ENCODE data around the gene STAC3. TPM values are rescaled to one million over a fixed set of nuclear protein-coding genes. Genes with fewer than 3 reads are reported as not detected.

The STAC3 gene
- total RNA-seq, 2 donors from 2014 or later: 1.2 to 2.8 TPM

DNA sequence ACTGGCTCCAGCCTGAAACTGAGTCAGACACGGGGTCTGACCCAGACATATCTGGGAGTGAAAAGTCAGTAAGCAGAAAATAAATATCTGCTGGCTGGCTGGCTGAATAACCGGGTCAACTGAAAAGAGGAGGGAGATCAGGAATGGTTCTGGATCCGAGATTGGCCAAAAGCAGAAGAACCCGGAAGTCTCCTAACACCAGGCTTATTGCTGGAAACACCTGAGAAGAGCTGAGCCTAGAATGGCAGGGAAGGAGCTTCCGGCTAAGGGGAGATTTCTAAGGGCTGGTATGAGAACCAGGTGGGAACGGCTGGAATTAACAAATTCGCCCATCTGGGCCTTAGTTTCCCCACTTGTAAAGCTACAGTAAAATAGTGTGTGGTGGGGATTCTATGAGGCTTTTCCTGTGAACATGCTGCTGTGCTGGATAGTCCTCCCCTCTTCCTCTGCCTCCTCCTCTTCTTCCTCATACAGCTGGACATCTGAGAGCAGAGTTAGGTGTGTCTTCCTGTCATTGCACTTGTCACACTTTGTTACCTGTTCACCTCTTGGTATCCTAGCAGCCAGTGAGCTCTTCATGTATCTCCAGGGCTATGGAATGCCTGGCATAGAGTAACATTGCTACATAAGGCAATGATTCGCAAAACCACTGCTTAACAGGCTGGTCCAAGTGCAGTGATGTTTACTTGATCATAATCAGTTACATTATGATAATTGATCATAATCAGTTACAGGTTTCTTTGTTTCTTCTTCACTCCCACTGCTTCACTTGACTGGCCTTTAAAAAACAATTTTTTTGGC lies 23.5 kb downstream of the STAC3 start:
- intact Hi-C loops (cut with DNase I): no loop called here
- no peak for DNase-seq (ENCODE audit: low spot score)

DNA sequence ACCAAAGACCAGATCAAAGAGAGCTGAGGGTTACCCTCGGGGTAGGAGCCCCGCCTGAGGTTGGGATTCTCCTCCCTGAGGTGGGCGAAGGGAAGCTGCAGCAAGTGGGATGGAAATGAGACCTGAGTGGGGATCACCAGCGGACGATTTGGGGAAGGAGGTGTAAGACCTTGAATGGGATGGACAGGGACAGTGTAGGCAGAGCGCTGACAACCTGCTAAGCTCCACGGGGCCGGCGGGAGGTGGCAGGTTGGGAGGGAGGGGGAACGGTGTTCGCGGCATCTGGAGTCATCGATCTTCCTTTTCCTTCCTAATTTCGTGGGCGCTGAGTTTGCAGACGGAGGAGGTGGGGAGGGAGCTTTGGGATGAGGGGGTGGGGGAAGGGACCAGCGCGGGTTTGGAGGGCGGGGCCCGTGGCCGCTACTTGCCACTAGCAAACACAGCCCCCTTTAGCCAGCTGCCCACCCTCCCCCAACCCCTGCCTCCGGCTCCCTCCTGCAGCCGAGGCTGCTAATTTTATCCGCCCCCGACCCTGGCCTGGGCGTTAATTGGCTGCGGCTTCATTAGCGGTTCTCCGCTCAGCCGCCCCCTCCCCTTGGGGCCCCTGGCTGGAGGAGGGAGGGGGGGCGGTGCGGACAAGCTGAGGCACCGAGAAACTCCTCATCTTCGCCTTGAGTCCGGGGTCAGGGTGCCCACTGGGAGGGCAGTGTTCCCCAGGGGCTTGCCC lies 24.2 kb downstream of the STAC3 start:
- DNase-seq (ENCODE audit: low spot score): no peak
- intact Hi-C loops (cut with DNase I): no loop called here

DNA sequence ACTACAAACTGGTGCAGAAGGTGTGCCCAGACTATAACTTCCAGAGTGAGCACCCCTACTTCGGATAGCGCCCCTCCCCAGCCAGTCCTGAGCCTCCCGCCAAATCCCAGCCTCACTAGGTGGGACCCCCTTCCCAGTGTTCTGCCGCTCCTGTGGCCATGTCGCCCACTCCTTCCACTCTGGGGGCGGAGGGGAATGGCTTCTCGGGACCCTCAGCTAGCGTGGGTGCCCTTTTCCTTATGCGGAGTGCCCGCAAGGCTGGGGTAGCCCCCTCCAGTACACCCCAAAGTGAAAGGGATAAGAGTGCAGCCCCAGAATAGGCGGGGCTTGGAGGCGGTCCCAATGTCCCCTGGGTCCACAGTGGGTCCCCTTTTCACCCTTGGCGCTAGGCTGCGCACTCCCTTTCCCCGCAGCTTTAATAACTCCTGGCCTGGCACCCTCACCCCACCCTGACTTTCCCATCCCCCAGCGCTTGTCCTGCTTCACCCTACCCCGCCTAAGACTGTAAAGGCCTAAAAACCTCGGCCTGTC lies 25.2 kb downstream of the STAC3 start:
- no peak for DNase-seq (ENCODE audit: low spot score)
- intact Hi-C loops (cut with DNase I): no loop called here

DNA sequence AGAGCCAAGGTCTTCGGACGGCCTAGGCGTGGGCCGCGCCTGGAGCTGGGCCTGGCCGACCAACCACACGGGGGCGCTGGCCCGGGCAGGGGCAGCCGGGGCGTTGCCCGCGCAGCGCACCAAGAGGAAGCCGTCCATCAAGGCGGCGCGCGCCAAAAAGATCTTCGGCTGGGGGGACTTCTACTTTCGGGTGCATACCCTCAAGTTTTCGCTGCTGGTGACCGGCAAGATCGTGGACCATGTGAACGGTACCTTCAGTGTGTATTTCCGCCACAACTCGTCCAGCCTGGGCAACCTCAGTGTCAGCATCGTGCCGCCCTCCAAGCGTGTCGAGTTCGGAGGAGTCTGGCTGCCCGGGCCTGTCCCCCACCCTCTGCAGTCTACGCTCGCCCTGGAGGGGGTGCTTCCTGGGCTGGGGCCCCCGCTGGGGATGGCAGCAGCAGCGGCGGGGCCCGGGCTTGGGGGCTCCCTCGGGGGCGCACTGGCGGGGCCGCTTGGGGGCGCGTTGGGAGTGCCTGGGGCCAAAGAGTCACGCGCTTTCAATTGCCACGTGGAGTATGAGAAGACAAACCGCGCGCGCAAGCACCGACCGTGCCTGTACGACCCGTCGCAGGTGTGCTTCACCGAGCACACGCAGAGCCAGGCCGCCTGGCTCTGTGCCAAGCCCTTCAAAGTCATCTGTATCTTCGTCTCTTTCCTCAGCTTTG lies 25.9 kb downstream of the STAC3 start:
- intact Hi-C loops (cut with DNase I): no loop called here

DNA sequence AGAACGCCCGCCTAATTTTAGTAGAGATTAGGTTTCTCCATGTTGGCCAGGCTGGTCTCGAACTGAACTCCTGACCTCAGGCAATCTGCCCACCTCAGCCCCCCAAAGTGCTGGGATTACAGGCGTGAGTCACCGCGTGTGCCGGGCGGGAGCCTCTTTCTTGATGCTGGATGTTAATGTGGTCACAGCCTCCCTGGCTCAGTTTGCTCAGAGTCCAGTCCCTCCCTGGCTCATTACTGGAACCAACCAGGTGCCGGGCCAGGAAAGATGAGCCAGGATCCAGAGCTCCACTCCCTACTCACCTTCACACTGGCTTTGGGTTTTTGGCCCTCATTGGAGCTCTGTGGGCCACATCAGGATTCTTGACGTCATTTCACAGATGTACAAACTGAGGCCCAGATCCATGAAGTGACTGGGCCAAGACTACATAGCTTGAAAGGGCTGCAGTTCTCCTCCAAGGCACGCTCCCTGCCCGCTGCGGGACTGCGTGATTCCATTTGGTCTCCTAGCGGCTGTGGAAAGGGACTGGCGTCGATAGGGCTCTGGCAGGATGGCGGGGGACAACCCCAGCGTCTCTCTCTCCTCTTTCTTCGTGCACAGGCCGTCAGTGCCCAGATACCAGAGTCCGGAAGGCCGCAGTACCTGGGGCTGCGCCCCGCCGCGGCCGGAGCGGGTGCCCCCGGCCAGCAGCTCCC lies 26.6 kb downstream of the STAC3 start:
- intact Hi-C loops (cut with DNase I): no loop called here
- no peak for DNase-seq (ENCODE audit: low spot score)

More for the DNA sequence above, 25.9 kb downstream of the STAC3 start:
- DNase-seq (ENCODE audit: low spot score): no peak

DNA sequence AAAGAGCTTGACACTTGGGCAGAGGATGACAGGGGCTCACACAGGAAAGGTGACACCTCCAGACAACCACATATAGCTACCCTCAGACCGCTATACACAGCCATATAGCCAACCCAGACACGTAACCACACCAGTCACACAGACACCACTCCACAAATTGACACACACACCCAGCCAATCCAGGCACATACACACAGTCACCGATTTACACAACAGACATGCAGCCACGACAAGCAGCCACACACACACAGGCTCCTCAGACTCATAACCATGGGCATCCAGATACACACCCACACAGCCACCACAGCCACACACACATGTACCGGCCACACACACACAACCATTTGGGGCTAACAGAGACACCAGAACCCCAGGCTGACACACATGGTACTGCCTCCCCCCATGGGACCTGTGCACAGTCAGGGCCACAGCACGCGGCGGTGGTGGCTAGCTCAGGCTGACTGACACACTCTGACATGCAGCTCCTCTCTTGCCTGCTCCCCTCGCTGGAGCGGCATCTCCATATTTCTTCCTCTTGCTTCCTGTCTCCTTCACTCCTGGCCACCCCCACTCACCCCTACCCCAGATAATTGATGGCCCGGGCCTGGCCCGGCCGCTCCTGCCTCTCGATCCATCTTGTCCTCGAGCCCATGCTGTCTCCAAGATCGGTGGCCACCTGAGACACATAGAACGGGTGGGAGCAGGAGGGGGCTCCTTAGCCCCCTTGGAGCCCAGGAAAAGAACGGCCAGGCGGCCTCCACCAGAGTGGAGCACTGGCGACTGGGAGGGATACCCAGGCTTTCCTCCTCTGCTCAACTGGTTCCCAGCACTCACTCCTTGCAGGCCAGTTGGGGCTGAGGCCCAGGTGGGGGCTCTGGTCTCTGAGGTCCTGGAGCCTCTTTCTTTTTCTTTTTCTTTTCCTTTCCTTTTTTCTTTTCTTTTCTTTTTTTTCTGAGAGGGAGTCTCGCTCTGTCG lies 27.5 kb downstream of the STAC3 start:
- no peak for DNase-seq (ENCODE audit: low spot score)
- intact Hi-C loops (cut with DNase I): no loop called here

DNA sequence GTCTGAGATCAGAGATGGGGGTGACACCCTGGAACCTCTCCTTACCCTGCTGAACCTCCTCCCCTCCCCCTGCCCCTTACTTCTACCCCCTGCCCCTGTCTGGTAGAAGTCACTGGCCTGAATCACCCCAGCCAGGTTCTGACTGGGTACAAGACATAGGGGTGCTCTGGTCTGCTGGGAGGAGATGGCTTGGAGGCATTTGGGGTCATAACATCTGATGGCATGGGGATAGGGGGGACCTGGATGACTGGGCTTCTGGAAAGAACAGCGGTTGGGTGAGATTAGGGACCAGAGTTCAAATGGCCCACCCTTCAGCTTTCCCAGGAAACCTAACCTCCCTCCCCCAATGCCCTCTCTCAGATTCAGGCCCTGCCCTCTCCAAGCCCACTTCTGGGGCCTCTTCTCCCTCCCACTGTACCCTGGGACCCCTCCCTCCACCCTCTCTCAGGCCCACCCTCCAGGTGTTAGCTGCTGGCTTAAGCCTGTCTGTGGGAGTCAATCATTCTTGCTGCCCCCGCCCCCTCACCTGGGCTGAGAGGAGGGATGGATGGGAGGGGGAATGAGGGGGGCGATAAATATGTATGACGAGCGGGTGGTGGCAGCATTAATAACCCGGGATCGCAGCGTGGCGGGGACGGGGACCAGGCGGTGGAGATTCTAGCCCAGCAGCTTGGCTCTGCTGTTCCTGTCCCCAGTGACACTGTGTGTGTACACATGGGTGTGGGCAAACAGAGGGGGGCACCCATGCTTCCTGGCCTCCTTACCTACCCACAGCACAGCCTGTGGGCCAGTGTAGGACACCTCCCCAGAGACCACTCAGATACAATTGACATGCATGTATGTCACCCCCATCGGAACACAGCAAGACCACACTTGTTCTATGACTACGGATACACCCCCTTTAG lies 28.4 kb downstream of the STAC3 start:
- no peak for DNase-seq (ENCODE audit: low spot score)
- intact Hi-C loops (cut with DNase I): no loop called here

DNA sequence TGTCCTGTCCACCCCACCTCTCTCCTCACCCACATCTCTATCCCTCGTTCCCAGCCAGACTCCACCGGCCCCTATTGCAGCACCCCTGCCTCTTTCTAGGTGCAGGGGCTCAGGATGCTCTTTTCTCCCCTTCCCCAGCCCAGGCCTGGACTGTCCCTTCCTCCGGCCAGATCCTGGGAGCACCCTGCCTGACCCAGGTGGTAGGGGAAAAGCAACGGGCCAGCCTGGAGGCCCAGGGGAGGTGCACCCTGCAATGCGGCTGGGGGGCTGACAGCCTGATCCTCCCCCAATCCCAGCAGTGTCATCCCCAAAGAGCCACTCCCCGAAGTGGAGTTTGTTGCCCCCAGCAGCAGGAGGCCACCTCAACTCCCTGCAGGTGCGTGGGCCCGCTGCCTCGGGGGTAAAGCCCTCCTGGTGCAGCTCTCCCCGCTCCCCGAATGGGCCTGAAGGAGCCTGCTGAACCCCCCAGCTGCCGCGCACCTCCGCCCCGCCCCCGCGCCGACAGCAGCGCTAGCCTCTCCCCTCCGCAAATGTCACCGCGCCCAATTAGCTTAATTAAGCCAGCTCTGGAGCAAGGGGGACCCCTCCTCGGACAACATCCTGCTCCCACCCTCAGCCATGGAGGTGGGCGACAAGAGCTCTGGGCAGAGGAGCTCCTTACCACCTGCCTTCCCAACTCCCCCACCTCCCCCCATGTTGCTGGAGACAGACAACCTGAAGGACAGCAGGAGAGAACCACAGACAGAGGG lies 29.6 kb downstream of the STAC3 start:
- intact Hi-C loops (cut with DNase I): no loop called here

DNA sequence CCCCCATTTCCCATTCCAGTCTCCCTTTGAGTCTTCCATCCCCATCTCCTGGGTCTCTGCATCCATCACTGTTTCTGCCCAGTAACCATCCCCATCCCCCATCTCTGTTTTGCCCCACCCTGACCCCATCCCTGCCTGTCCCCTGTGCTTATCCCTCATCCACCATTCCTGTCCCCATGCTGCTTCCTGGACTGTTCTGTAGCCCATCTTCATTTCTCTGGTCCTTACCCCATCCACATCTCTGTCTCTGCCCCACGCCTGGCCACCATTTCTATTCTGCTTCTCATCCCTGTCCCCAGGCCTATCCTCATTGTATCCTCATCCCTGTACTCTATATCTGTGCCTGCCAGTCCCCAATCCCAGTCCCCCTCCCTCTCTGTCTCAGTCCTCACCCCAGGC lies 30.2 kb downstream of the STAC3 start:
- DNase-seq (ENCODE audit: low spot score): no peak
- intact Hi-C loops (cut with DNase I): no loop called here

More for the DNA sequence above, 29.6 kb downstream of the STAC3 start:
- DNase-seq (ENCODE audit: low spot score): no peak

DNA sequence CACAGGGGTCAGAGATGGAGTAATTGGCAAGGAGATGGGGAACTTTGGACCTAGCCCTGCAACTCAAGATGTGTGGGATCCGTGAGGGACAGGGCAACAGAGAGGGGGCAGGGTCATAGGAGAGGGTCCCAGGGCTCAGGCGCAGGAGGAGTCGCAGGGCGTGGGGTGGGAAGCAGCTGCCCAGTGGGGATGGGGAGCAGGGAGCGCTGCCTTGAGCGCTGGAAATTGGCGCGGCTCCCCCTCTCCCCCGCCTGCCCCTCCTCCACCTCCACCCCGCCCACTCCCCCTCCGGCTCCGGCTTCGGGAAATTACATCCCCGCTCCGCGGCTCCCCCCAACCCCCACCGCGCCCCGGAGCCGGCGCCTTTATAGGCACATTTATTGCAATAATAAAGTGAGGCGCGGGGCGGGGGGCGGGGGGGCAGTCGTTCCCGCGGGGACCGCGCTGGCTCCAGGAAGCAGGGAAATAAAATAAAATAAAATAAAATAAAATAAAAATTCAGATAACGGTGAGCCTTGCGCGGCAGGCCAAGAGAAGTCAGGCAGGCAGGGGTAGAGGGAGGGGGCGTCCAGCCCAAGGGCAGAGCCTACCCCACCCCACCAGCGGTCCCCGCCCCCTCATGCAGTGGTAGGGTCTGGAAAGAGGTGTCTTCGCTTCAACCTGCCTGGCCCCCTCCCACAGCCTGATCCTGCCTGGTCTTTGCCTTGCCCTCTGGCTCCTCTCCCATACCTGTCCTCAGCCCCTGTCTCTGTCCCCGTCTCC lies 30.8 kb downstream of the STAC3 start:
- intact Hi-C loops (cut with DNase I): no loop called here

DNA sequence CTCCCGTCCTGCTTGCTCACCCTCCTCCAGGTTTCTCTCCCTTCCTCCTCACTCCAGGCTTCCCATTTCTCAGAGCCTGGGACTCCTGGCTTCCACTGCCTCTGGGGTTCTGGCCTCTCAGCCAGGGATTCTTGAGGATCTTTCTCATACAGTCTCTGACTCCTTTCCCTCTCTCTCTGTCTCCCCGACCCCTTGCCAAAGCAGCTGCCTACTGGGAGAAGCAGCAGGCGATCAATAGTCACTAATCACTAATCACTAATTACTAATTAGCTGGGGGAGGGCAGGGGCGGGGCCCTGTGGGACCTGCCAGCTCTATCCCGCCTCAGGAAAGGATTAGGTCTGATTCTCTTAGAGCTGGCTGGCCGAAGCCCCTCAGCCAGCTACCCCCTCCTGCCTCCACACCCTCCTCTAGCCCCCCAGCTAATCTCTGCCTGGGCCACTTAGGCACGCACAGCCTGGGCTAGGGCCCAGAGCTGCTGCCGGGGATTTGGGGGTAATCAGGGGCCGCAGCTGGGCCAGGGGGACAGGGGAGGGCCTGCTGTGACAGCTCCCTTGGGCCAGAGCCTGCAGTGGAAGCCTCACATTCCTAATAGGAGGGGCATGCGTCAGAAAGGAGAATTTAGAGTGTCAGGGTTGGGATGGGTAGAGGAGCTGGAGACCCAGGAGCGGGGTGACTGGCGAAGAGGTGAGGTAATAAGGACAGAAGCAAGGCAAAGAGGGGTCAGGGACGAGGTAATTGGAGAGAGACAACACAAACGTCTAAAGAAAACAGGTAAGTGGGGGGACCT lies 31.6 kb downstream of the STAC3 start:
- no peak for DNase-seq (ENCODE audit: low spot score)
- intact Hi-C loops (cut with DNase I): no loop called here

More for the DNA sequence above, 30.8 kb downstream of the STAC3 start:
- no peak for DNase-seq (ENCODE audit: low spot score)

DNA sequence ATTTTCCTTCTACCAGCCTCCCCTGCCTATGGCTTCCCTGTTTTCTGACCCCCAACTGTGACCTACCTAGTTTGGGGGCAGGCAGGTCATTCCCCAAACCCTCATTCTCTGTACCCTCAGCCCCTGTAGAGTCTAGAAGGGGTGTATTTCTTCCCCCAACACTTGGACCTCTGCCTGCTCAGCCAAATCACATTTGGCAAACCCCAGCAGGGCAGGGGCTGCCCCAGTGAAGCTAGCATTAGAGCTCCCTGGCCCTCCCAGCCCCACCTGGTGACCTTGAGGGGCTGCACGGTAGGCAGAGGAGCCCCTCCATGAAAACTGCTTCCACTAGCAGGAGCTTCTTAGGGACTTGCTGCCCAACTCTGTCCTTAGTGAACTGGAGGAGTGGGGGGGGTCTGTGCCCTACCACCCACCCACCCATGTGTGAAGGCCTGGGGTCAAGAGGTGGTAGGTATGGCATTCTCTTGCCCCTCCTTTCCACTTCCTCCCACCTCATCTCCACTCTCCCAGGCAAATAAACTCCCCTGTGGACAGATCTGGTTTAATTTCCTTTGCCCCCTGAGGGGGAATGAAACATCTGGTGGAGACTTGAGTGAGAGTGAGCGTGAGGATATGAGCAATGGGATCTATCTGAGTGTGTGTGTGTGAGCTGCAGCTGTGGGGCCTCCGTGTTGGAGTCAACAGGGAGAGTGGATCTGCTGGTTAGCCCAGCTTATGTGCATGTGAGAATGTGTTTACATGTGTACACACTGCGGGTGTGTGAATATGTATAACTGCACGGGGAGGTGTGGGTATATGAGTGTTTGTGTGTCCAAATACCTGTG lies 32.7 kb downstream of the STAC3 start:
- intact Hi-C loops (cut with DNase I): no loop called here

DNA sequence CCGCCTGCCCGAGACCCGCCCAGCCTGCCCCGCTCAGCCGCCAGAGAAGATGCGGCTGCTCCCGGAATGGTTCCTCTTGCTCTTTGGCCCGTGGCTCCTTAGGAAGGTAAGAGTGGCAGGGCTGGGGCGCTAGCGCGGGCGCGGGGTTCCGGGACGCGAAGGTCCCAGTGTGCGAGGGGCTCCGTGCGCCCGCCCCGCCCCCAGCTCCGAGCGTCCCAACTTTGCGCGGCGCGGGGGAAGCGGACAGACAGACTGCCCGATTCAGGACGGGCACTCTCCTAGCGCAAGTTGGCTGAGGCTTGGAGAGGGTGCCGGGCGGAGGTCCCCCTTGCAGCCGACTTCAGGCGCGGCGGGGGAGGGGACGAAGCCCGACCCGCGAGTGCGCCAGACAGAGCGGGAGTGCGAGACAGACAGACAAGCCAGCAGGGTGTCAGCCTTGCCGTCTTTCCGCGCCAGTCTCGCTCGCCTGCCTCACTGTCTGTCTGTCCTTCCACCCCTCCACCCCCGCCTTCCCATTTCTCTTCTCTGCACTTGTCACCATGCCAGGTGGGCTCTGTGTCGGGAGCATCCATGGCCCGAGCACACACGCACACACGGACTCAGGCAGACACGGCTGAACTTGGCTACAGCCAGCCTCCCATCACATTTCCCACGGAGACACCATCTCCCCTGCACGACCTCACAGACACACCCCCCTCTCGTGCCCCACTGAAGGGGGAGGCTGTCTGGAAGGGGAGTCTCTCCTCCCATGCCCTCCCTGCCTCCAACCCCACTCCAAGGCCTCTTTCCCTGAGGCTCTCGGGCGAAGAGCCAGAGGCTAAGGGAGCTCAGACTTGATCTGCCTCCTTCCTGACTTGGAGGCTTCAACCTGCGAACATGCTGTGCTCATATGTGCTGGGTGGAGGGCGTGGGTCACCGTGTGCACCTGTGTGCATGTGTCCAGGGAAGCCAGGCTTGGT lies 33.8 kb downstream of the STAC3 start:
- DNase-seq (ENCODE audit: low spot score): no peak
- intact Hi-C loops (cut with DNase I): no loop called here

More for the DNA sequence above, 32.7 kb downstream of the STAC3 start:
- DNase-seq (ENCODE audit: low spot score): no peak

All from posterior vena cava (tissue), 2 donors.